GM12878 (cell line): Measurements from ENCODE around the gene RDH5. TPM values are rescaled to one million over a fixed set of nuclear protein-coding genes. Genes with fewer than 3 reads are reported as not detected.

Experiments used
- ATAC-seq: fragments of 200-7000 bp; cut with Tn5 transposase; 3 replicates; pipeline ENCODE4 v1.9.1; 2020; ENCODE audit warnings: mild to moderate bottlenecking, moderate library complexity
- BruUV-seq: library from RNA; stranded (reverse); fragments of 400-500 nt; replicated peaks from 2 replicates; lab custom pipeline; 2021; lab: Mats Ljungman, UMichigan
- CTCF ChIA-PET: fragments of 300-600 bp; sonication (Branson Sonifier 250); formaldehyde crosslinking; extraction: SDS; loops from one replicate; lab custom pipeline; 2021; ENCODE audit warnings: inconsistent platforms; lab: Yijun Ruan, JAX
- POLR2A ChIA-PET: fragments of 350-600 bp; formaldehyde crosslinking; extraction: SDS; loops from one replicate; lab custom pipeline; 2021; ENCODE audit warnings: inconsistent platforms; lab: Charles Lee
- RAD21 ChIA-PET: fragments of 300-600 bp; sonication (Branson Sonifier 250); formaldehyde crosslinking; loops from one replicate; lab custom pipeline; 2023; ENCODE audit warnings: antibody characterized with exemption; ENCODE audit not compliant: unreplicated experiment; lab: Charles Lee
- SMC1A ChIA-PET: fragments of 300-600 bp; sonication (Branson Sonifier 250); formaldehyde crosslinking; loops from one replicate; lab custom pipeline; 2023; ENCODE audit not compliant: unreplicated experiment, uncharacterized antibody; lab: Charles Lee
- DNase-seq: peaks from one replicate; pipeline ENCODE4 v3.0.0-alpha.2; 2011; ENCODE audit warnings: low read depth, low spot score
- FAIRE-seq: peaks from 3 replicates; lab custom pipeline; 2011; peaks lifted over from hg19 to GRCh38; lab: Jason Lieb, UNC
- H2AFZ ChIP-seq: 2 replicates; pipeline ENCODE4 v1.6.0; 2011; ENCODE audit warnings: low read depth, low read length, control low read depth; ENCODE audit not compliant: control insufficient read depth
- H3K27ac ChIP-seq: 2 replicates; pipeline ENCODE4 v1.5.1; 2011; ENCODE audit warnings: control low read depth; ENCODE audit not compliant: control insufficient read depth, insufficient read depth
- H3K27me3 ChIP-seq, 2 experiments: replicated peaks in 1 of 2; 2 replicates each; pipeline versions ENCODE4 v1.6.0 to v1.6.1; 2011; ENCODE audit warnings: low read length in 1 of 2; ENCODE audit not compliant: control insufficient read depth in 2 of 2, insufficient read depth in 2 of 2
- H3K36me3 ChIP-seq, 2 experiments: 2 replicates each; pipeline ENCODE4 v1.5.1; 2011; ENCODE audit warnings: low read length in 1 of 2; ENCODE audit not compliant: control insufficient read depth in 2 of 2, insufficient read depth in 2 of 2
- H3K4me1 ChIP-seq: 2 replicates; pipeline ENCODE4 v1.6.1; 2011; ENCODE audit warnings: mild to moderate bottlenecking, low read length, moderate library complexity, mixed read lengths; ENCODE audit not compliant: control insufficient read depth, insufficient read depth
- H3K4me2 ChIP-seq: 2 replicates; pipeline ENCODE4 v1.6.0; 2011; ENCODE audit warnings: control low read depth; ENCODE audit not compliant: control insufficient read depth, insufficient read depth
- H3K4me3 ChIP-seq: fragments of 200-600 bp; sonication (generic); 2 replicates; pipeline ENCODE4 v1.5.1; 2016
- H3K79me2 ChIP-seq: 2 replicates; pipeline ENCODE4 v1.6.0; 2011; ENCODE audit warnings: low read length; ENCODE audit not compliant: control insufficient read depth, insufficient read depth
- H3K9ac ChIP-seq: 2 replicates; pipeline ENCODE4 v1.8.0; 2011; ENCODE audit warnings: low read length, control low read depth, mixed read lengths; ENCODE audit not compliant: control insufficient read depth, insufficient read depth
- H3K9me3 ChIP-seq: replicated peaks from 3 replicates; pipeline ENCODE4 v1.5.1; 2011; ENCODE audit warnings: mild to moderate bottlenecking, low read length; ENCODE audit not compliant: control insufficient read depth, insufficient read depth
- H4K20me1 ChIP-seq: 2 replicates; pipeline ENCODE4 v1.6.0; 2011; ENCODE audit not compliant: control insufficient read depth, insufficient read depth
- BACH1 ChIP-seq: fragments of 450-650 bp; IDR thresholded peaks from 2 replicates; pipeline ENCODE4 v1.6.1; 2017; ENCODE audit warnings: mild to moderate bottlenecking, borderline replicate concordance
- CBX3 ChIP-seq: fragments of 200-600 bp; sonication (generic); IDR thresholded peaks from 2 replicates; pipeline ENCODE4 v1.6.1; 2016; ENCODE audit warnings: low read depth, borderline replicate concordance
- NBN ChIP-seq: fragments of 450-650 bp; IDR thresholded peaks from 2 replicates; pipeline ENCODE4 v1.6.1; 2016
- RAD21 ChIP-seq: IDR thresholded peaks from 2 replicates; pipeline ENCODE4 v1.6.1; 2011; ENCODE audit warnings: mild to moderate bottlenecking, low read depth, low read length, moderate library complexity; ENCODE audit not compliant: insufficient read depth
- RBBP5 ChIP-seq: fragments of 200-600 bp; sonication (generic); conservative IDR thresholded peaks from 2 replicates; pipeline ENCODE4 v1.6.1; 2016
- REST ChIP-seq: IDR thresholded peaks from 2 replicates; pipeline ENCODE4 v1.6.1; 2012; ENCODE audit warnings: mild to moderate bottlenecking, low read depth, low read length
- RUNX3 ChIP-seq: IDR thresholded peaks from 2 replicates; pipeline ENCODE4 v1.6.1; 2012; ENCODE audit warnings: low read length, inconsistent platforms
- SMAD5 ChIP-seq: IDR thresholded peaks from 2 replicates; pipeline ENCODE4 v1.6.1; 2016; ENCODE audit warnings: antibody characterized with exemption, low read depth
- TARDBP ChIP-seq: IDR thresholded peaks from 2 replicates; pipeline ENCODE4 v1.6.1; 2016; ENCODE audit warnings: borderline replicate concordance
- WGBS: methylation state at CpG from one replicate; pipeline ENCODE4 v1.1.6; 2016; ENCODE audit warnings: low lambda C conversion rate; ENCODE audit not compliant: insufficient replicate concordance, insufficient coverage; ENCODE audit errors: missing lambda C conversion rate; 5-methylcytosine and 5-hydroxymethylcytosine counted together
- in situ Hi-C: fragments of 300-500 bp; cut with MboI; formaldehyde crosslinking; loops from 9 replicates; pipeline ENCODE4 v1.14.3; 2018; ENCODE audit warnings: mixed read lengths
- intact Hi-C: fragments of 100-400 bp; cut with micrococcal nuclease; formaldehyde crosslinking; loops from one replicate; pipeline ENCODE4 v1.14.2; 2022; ENCODE audit not compliant: unreplicated experiment
- polyA plus RNA-seq, 11 experiments: library from polyadenylated mRNA; depleted of rRNA in 4 of 11; unstranded in 6 of 11; stranded (reverse) in 5 of 11; fragments of >200 nt; fragmentation: Nextera tagmentation in 4 of 11; fragmentation: Illumina TruSeq in 1 of 11; extraction: Ambion mirVana in 4 of 11; extraction: Trizol in 1 of 11; gene quantifications; 1 replicate in 1 of 11; 2 replicates in 10 of 11; pipeline versions ENCODE4 v1.2.1 to v1.2.3, GENCODE V29; 2011 to 2016; ENCODE audit warnings: inconsistent platforms in 2 of 11, missing spikeins in 2 of 11, low read depth in 1 of 11
- total RNA-seq, 4 experiments: library from RNA; depleted of rRNA in 3 of 4; stranded (reverse); fragments of >200 nt in 3 of 4; fragmentation: Illumina TruSeq in 1 of 4; extraction: Trizol in 1 of 4; gene quantifications; 2 replicates each; pipeline versions ENCODE4 v1.2.1 to v1.2.3, GENCODE V29; 2013 to 2021

Gene RDH5
- total and polyA plus RNA-seq, 10 of the 15 experiments (the other 5 are each of a cell fraction or from before 2014, with no cell fraction given) = 2.6 to 11.6 (median 7.3) TPM

- ChIA-PET SMC1A (interaction anchor here (0.5 to 2.1 kb wide), 6 partner anchors 9 to 244 kb away, joined by 3 to 44 read pairs (median 4); partner anchors contain the start of gene BLOC1S1), CTCF (interaction anchor here (0.8 to 11.4 kb wide), 14 partner anchors 9 to 271 kb away, joined by 3 to 205 read pairs (median 4); partner anchors contain the start of genes BLOC1S1, DNAJC14, ORMDL2 and SARNP)
- no TSS peak for BruUV-seq
Observed at GRCh38 chr12:55724940-55725309, 4.7 kb downstream of the RDH5 start.

More at GRCh38 chr12:55724940-55725309, 4.7 kb downstream of the RDH5 start:
- TF ChIP-seq RBBP5 (no peak), BACH1 (no peak), TARDBP (no peak), REST (no peak), CBX3 (no peak), SMAD5 (no peak), NBN (no peak), RUNX3 (no peak; the same call in 1 of the 2 replicates), RAD21 (no peak)
- TF ChIP-seq, all 136 proteins: peak for 0
- FAIRE-seq (no peak), ATAC-seq (no peak), DNase-seq (no peak)
- H3K4me1 ChIP-seq = peaks cover 10% of the 10 kb centered on the region
- no peak overlapping the region for H3K27ac ChIP-seq
- 24% methylated on average over 3 of the region's 3 CpGs for WGBS
- no peaks in the 10 kb centered on the region for H4K20me1 ChIP-seq
- peaks cover 5 to 7% of the 10 kb centered on the region in 2 experiments; a peak in 3 of 4 replicates for H3K36me3 ChIP-seq
- in situ Hi-C loops (no loop called here), intact Hi-C loops (no loop called here)
- no peak overlapping the region for H3K4me3 ChIP-seq
- no peak overlapping the region for H2AFZ ChIP-seq
- peaks cover 11% of the 10 kb centered on the region for H3K79me2 ChIP-seq
- no peaks in the 10 kb centered on the region for H3K9me3 ChIP-seq
- H3K9ac ChIP-seq = no peak overlapping the region
- ChIA-PET POLR2A (interaction anchor here (1.1 to 2.3 kb wide), 2 partner anchors 11 to 13 kb away, joined by 3 to 9 read pairs; no protein-coding TSS in a partner anchor), RAD21 (interaction anchor here (0.9 to 11.0 kb wide), 7 partner anchors 9 to 316 kb away, joined by 3 to 113 read pairs (median 4); partner anchors contain the start of genes BLOC1S1 and DNAJC14)
- no peaks in the 10 kb centered on the region for H3K27me3 ChIP-seq
- H3K4me2 ChIP-seq = no peak overlapping the region
